ENCODE results near the gene SIRPG.

GRCh38 chr20:1628621-1629020 is 29.0 kb downstream of the SIRPG start:
- TF ChIP-seq POLR2A (IDR thresholded peaks at IDR 0.05; ENCODE audit: low read length) = no peak
- TF ChIP-seq GATA1 (IDR thresholded peaks at IDR 0.05; ENCODE audit: low read depth, low read length) = no peak

All from erythroblast (primary cell).